GM12878 (cell line): Measurements from ENCODE around the gene DLAT.

Experiments used
- BHLHE40 ChIP-seq, 2 experiments: fragments of 450-650 bp in 1 of 2; IDR thresholded peaks; 2 replicates each; pipeline ENCODE4 v1.6.1; 2011 to 2017; ENCODE audit warnings: low read depth in 2 of 2, borderline replicate concordance in 1 of 2, improper control_type of control experiment in 1 of 2, low read length in 1 of 2, mild to moderate bottlenecking in 1 of 2
- CREM ChIP-seq: IDR thresholded peaks from 2 replicates; pipeline ENCODE4 v1.6.1; 2014; ENCODE audit warnings: antibody characterized with exemption, low read depth
- CTCF ChIP-seq, 3 experiments: IDR thresholded peaks in 2 of 3; conservative IDR thresholded peaks in 1 of 3; 2 replicates each; pipeline ENCODE4 v1.5.1; 2011; ENCODE audit warnings: low read depth in 3 of 3, low read length in 3 of 3, mild to moderate bottlenecking in 3 of 3, control low read depth in 2 of 3, moderate library complexity in 2 of 3, inconsistent platforms in 1 of 3, mixed read lengths in 1 of 3; ENCODE audit not compliant: control insufficient read depth in 2 of 3, insufficient read depth in 1 of 3; ENCODE audit errors: extremely low read depth in 1 of 3
- EGR1 ChIP-seq, 2 experiments: IDR thresholded peaks; 1 replicate in 1 of 2; 2 replicates in 1 of 2; pipeline ENCODE4 v1.6.1; 2011 to 2012; ENCODE audit warnings: low read depth in 2 of 2, low read length in 2 of 2, borderline replicate concordance in 1 of 2, mild to moderate bottlenecking in 1 of 2, moderate library complexity in 1 of 2
- EZH2 ChIP-seq: IDR thresholded peaks from 2 replicates; pipeline ENCODE4 v1.6.1; 2012; ENCODE audit warnings: low read depth, mild to moderate bottlenecking, control low read depth, inconsistent platforms, low read length, borderline replicate concordance; ENCODE audit not compliant: control insufficient read depth
- GABPA ChIP-seq: IDR thresholded peaks from 2 replicates; pipeline ENCODE4 v1.6.1; 2014; ENCODE audit warnings: antibody characterized with exemption, low read depth, mild to moderate bottlenecking, inconsistent platforms
- MTA3 ChIP-seq: IDR thresholded peaks from 2 replicates; pipeline ENCODE4 v1.6.1; 2012; ENCODE audit warnings: low read length, inconsistent platforms, borderline replicate concordance
- POLR2A ChIP-seq: IDR thresholded peaks from 2 replicates; pipeline ENCODE4 v1.6.1; 2011; ENCODE audit warnings: low read depth, mild to moderate bottlenecking, low read length
- SMAD1 ChIP-seq: fragments of 450-650 bp; IDR thresholded peaks from 2 replicates; pipeline ENCODE4 v1.6.1; 2018; ENCODE audit warnings: mild to moderate bottlenecking, low read depth; ENCODE audit not compliant: partially characterized antibody
- SPI1 ChIP-seq: IDR thresholded peaks from 2 replicates; pipeline ENCODE4 v1.6.1; 2011; ENCODE audit warnings: low read depth, mild to moderate bottlenecking, low read length, moderate library complexity, borderline replicate concordance; ENCODE audit not compliant: insufficient read depth
- USF1 ChIP-seq: IDR thresholded peaks from 2 replicates; pipeline ENCODE4 v1.6.1; 2011; ENCODE audit warnings: borderline replicate concordance, low read depth, mild to moderate bottlenecking, moderate library complexity, mixed read lengths, low read length; ENCODE audit not compliant: insufficient read depth; ENCODE audit errors: extremely low read length
- WRNIP1 ChIP-seq: IDR thresholded peaks from 2 replicates; pipeline ENCODE4 v1.6.1; 2011; ENCODE audit warnings: low read depth, low read length, improper control_type of control experiment, borderline replicate concordance

- TF ChIP-seq SMAD1 (no peak), SPI1 (no peak), CTCF (IDR thresholded peaks at IDR 0.05 in 2 of 3, conservative IDR thresholded peaks at IDR 0.05 in 1 of 3; ENCODE audit: control insufficient read depth in 2 of 3, extremely low read depth in 1 of 3, insufficient read depth in 1 of 3, low read depth in 3 of 3, low read length in 3 of 3) (no peak), USF1 (no peak), CREM (no peak), POLR2A (no peak), BHLHE40 (IDR thresholded peaks at IDR 0.05; ENCODE audit: borderline replicate concordance in 1 of 2, low read depth in 2 of 2, low read length in 1 of 2) (no peak), GABPA (no peak), MTA3 (no peak), EGR1 (IDR thresholded peaks at IDR 0.05; ENCODE audit: borderline replicate concordance in 1 of 2, low read depth in 2 of 2, low read length in 2 of 2) (no peak), EZH2 (no peak), WRNIP1 (no peak)
Observed at GRCh38 chr11:112042961-112043304, 17.7 kb downstream of the DLAT start.
